SK-N-SH (cell line): ENCODE results near the gene CNTNAP2. TPM values are rescaled to one million over a fixed set of nuclear protein-coding genes. Genes with fewer than 3 reads are reported as not detected.

ENCODE experiments used
- CTCF ChIA-PET: fragments of 300-600, 350-600 bp; formaldehyde crosslinking; extraction: SDS; loops from one replicate; lab custom pipeline; 2021; lab: Yijun Ruan, JAX
- POLR2A ChIA-PET: fragments of 350-600 bp; sonication (Branson Sonifier 250); formaldehyde crosslinking; extraction: SDS; loops from one replicate; lab custom pipeline; 2020; ENCODE audit warnings: antibody characterized with exemption, inconsistent platforms; lab: Yijun Ruan, JAX
- DNase-seq: peaks from one replicate; pipeline ENCODE4 v3.0.0; 2012
- H2AFZ ChIP-seq: fragments of 200-600 bp; sonication (generic); 2 replicates; pipeline ENCODE4 v1.8.1; 2016; ENCODE audit warnings: antibody characterized with exemption, mild to moderate bottlenecking, low read depth
- H3F3A ChIP-seq: fragments of 200-600 bp; sonication (generic); replicated peaks from 2 replicates; pipeline ENCODE3; 2016; ENCODE audit warnings: antibody characterized with exemption, mild to moderate bottlenecking; ENCODE audit not compliant: insufficient read depth
- H3K27ac ChIP-seq, 2 experiments: fragments of 200-500 bp in 1 of 2; fragments of 200-600 bp in 1 of 2; sonication (Bioruptor generic) in 1 of 2; sonication (generic), shearing (Covaris generic) in 1 of 2; 2 replicates each; pipeline versions ENCODE4 v1.5.1 to v1.6.1; 2014 to 2016; ENCODE audit warnings: low read depth in 2 of 2, inconsistent platforms in 1 of 2, low read length in 1 of 2, mild to moderate bottlenecking in 1 of 2, mixed read lengths in 1 of 2
- H3K27me3 ChIP-seq: fragments of 200-600 bp; sonication (generic), shearing (Covaris generic); 2 replicates; pipeline ENCODE4 v1.6.1; 2016; ENCODE audit warnings: mixed run types; ENCODE audit not compliant: insufficient read depth
- H3K36me3 ChIP-seq, 2 experiments: fragments of 200-500 bp in 1 of 2; fragments of 200-600 bp in 1 of 2; sonication (Bioruptor generic) in 1 of 2; sonication (generic) in 1 of 2; replicated peaks in 1 of 2; 2 replicates each; pipeline versions ENCODE3 to v1.5.1; 2014 to 2016; ENCODE audit warnings: low read length in 1 of 2, mild to moderate bottlenecking in 1 of 2; ENCODE audit not compliant: insufficient read depth in 2 of 2, control insufficient read depth in 1 of 2
- H3K4me1 ChIP-seq, 2 experiments: fragments of 200-500 bp in 1 of 2; fragments of 200-600 bp in 1 of 2; sonication (Bioruptor generic) in 1 of 2; sonication (generic), shearing (Covaris generic) in 1 of 2; 2 replicates each; pipeline versions ENCODE4 v1.5.1 to v1.6.1; 2014 to 2016; ENCODE audit warnings: low read depth in 1 of 2, low read length in 1 of 2, mixed run types in 1 of 2; ENCODE audit not compliant: insufficient read depth in 2 of 2, control insufficient read depth in 1 of 2
- H3K4me2 ChIP-seq: fragments of 200-600 bp; sonication (generic), shearing (Covaris generic); 2 replicates; pipeline ENCODE4 v1.6.1; 2017; ENCODE audit warnings: mixed run types
- H3K4me3 ChIP-seq, 2 experiments: fragments of 200-500 bp in 1 of 2; fragments of 200-600 bp in 1 of 2; sonication (Bioruptor generic) in 1 of 2; sonication (generic), shearing (Covaris generic) in 1 of 2; 2 replicates each; pipeline versions ENCODE4 v1.5.1 to v1.8.1; 2014 to 2016; ENCODE audit warnings: low read depth in 2 of 2, inconsistent platforms in 1 of 2, low read length in 1 of 2, mild to moderate bottlenecking in 1 of 2, mixed read lengths in 1 of 2, moderate library complexity in 1 of 2
- H3K79me2 ChIP-seq: fragments of 200-600 bp; sonication (generic); 2 replicates; pipeline ENCODE4 v1.8.1; 2017; ENCODE audit warnings: mild to moderate bottlenecking; ENCODE audit not compliant: insufficient read depth
- H3K9ac ChIP-seq: fragments of 200-600 bp; sonication (generic); 2 replicates; pipeline ENCODE4 v1.6.1; 2017; ENCODE audit warnings: mixed run types
- H3K9me2 ChIP-seq: fragments of 200-600 bp; sonication (generic); 2 replicates; pipeline ENCODE4 v1.6.1; 2017; ENCODE audit warnings: mixed run types
- H3K9me3 ChIP-seq: fragments of 200-600 bp; sonication (generic); 2 replicates; pipeline ENCODE4 v1.6.1; 2017; ENCODE audit warnings: mixed run types, mild to moderate bottlenecking, moderate library complexity
- H4K20me1 ChIP-seq: fragments of 200-600 bp; sonication (generic); 2 replicates; pipeline ENCODE4 v1.6.1; 2017; ENCODE audit warnings: mild to moderate bottlenecking, mixed run types; ENCODE audit not compliant: insufficient read depth
- CHD2 ChIP-seq: fragments of 150-350 bp; IDR thresholded peaks from 2 replicates; pipeline ENCODE4 v1.6.1; 2018; ENCODE audit warnings: low read length; ENCODE audit not compliant: partially characterized antibody
- ELF1 ChIP-seq: IDR thresholded peaks from 2 replicates; pipeline ENCODE4 v1.4.0; 2012
- FOXJ3 ChIP-seq: sonication (generic); formaldehyde crosslinking; IDR thresholded peaks from 2 replicates; pipeline ENCODE4 v1.5.1; 2020; ENCODE audit warnings: mild to moderate bottlenecking, missing genetic modification reagents
- FOXM1 ChIP-seq: IDR thresholded peaks from 2 replicates; pipeline ENCODE4 v1.4.0; 2012; ENCODE audit warnings: low read depth, mild to moderate bottlenecking
- GATA2 ChIP-seq: sonication (generic); formaldehyde crosslinking; IDR thresholded peaks from 2 replicates; pipeline ENCODE4 v1.5.0; 2020; ENCODE audit warnings: mild to moderate bottlenecking, missing genetic modification reagents
- MEF2A ChIP-seq: IDR thresholded peaks from 2 replicates; pipeline ENCODE4 v1.4.0; 2012; ENCODE audit warnings: low read depth, borderline replicate concordance
- NFIC ChIP-seq: IDR thresholded peaks from 2 replicates; pipeline ENCODE4 v1.4.0; 2012; ENCODE audit warnings: borderline replicate concordance
- TAF1 ChIP-seq: IDR thresholded peaks from 2 replicates; pipeline ENCODE4 v1.6.1; 2012; ENCODE audit warnings: low read depth, mild to moderate bottlenecking, low read length, moderate library complexity, borderline replicate concordance
- TCF12 ChIP-seq: IDR thresholded peaks from 2 replicates; pipeline ENCODE4 v1.4.0; 2012
- WGBS: methylation state at CpG from one replicate; pipeline ENCODE4 v1.1.6; 2017; ENCODE audit warnings: low lambda C conversion rate; 5-methylcytosine and 5-hydroxymethylcytosine counted together
- polyA plus RNA-seq, 3 experiments: library from polyadenylated mRNA; depleted of rRNA; stranded (reverse); fragments of >200 nt; gene quantifications; 2 replicates each; pipeline ENCODE4 v1.2.3, GENCODE V29; 2012
- TF ChIP-seq, protein P1 (sequence below): IDR thresholded peaks from 2 replicates; pipeline ENCODE4 v1.4.0; 2012; ENCODE audit warnings: low read depth, borderline replicate concordance
- TF ChIP-seq, protein P2 (sequence below): IDR thresholded peaks from 2 replicates; pipeline ENCODE4 v1.6.1; 2012; ENCODE audit warnings: mild to moderate bottlenecking, low read depth, low read length, moderate library complexity
- TF ChIP-seq, protein P3 (sequence below): fragments of 200-600 bp; sonication (generic); IDR thresholded peaks from 2 replicates; pipeline ENCODE4 v1.6.1; 2017; ENCODE audit warnings: antibody characterized with exemption, mild to moderate bottlenecking, moderate library complexity
- TF ChIP-seq, protein P4 (sequence below): IDR thresholded peaks from 2 replicates; pipeline ENCODE4; 2012

Gene CNTNAP2
- polyA plus RNA-seq, 1 of the 3 experiments (the other 2 are of a cell fraction): 3.4 TPM

DNA sequence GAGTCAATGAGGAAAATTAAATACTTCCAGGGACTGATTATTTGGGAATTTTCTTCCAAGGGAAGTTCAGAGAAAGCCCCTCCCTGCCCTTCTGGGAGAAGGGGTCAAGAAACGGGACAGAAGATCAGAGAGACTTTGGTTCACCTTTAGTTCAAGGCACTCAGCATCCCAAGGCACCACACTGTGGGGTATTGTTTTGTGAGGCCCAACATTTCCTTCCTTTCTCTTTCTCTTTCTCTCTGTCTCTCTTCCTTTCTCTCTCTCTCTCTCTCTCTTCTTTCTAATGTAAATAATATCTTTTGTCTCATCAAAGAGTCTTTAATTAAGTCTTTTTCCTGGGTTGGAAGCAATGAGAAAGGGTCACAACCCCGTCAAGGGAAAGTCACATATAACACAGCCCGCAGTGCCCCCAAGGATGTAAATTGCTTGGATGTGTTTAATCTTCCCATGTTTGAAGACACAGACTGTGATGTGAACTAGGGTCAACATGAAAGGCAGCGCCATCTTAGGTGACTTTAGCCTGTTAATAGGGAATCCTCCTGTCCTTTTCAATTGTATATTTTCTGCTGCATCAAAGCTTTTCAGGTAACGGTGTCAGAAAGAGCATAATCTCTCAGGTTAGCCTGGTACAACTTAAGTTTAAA is 1490.7 kb downstream of the CNTNAP2 start:
- Histone ChIP-seq H3K27ac (no peak overlapping the region), H3K9me2 (no peaks in the 10 kb centered on the region), H4K20me1 (no peaks in the 10 kb centered on the region), H3K27me3 (no peaks in the 10 kb centered on the region), H3K4me3 (no peak overlapping the region), H3K79me2 (no peaks in the 10 kb centered on the region), H3K4me1 (no peaks in the 10 kb centered on the region), H2AFZ (no peak overlapping the region), H3K9ac (no peak overlapping the region), H3K4me2 (no peak overlapping the region), H3F3A (no peaks in the 10 kb centered on the region), H3K9me3 (no peaks in the 10 kb centered on the region), H3K36me3 (no peaks in the 10 kb centered on the region)
- TF ChIP-seq TCF12 (no peak), NFIC (no peak), GATA2 (CRISPR knock-in tag) (no peak)
- TF ChIP-seq, protein P1, sequence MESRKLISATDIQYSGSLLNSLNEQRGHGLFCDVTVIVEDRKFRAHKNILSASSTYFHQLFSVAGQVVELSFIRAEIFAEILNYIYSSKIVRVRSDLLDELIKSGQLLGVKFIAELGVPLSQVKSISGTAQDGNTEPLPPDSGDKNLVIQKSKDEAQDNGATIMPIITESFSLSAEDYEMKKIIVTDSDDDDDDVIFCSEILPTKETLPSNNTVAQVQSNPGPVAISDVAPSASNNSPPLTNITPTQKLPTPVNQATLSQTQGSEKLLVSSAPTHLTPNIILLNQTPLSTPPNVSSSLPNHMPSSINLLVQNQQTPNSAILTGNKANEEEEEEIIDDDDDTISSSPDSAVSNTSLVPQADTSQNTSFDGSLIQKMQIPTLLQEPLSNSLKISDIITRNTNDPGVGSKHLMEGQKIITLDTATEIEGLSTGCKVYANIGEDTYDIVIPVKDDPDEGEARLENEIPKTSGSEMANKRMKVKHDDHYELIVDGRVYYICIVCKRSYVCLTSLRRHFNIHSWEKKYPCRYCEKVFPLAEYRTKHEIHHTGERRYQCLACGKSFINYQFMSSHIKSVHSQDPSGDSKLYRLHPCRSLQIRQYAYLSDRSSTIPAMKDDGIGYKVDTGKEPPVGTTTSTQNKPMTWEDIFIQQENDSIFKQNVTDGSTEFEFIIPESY: no peak
- POLR2A ChIA-PET: no interaction called here
- WGBS: 68% methylated on average over 5 of the region's 5 CpGs
- CTCF ChIA-PET: interaction anchor here (1.2 kb wide), 1 partner anchor 13 kb away, joined by 4 read pairs; no protein-coding TSS in a partner anchor
- no peak for DNase-seq

DNA sequence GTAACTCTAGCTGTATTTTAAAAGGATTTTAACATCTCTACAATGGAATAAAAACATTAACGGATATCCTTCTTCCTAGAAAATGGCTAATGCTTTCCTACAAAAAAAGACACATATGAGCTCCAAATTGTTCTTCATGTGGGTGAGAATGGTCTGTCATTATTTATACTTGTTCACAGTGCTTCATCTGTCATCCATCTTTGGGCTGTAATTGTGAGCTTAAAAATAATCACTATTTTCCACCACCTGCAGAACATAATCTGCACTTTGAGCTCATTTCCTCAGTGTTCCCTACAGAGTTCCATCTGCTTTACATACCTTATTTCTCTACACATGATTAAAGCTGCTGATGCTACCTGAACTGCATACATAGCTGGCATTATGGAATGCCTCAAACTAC is 1494.8 kb downstream of the CNTNAP2 start:
- no peaks in the 10 kb centered on the region for H3K36me3 ChIP-seq
- WGBS: 92% methylated on average over 1 of the region's 1 CpG
- no peak for DNase-seq

DNA sequence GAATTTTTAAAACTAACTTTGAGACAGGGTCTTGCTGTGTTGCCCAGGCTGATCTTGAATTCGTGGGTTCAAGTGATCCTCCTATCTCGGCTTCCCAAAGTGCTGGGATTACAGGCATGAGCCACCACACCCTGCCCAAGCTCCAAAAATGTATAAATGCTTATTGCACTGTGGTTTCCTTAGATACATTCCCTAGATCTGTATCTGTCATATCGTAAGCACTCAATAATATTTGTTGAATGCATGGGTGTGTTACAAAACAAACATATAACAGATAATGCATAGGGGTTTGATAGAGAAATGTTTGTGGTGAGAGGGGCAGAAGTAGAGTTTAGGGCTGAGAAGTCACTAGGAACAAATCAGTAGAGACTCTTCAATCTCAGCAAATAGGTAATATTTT is 1518.7 kb downstream of the CNTNAP2 start:
- POLR2A ChIA-PET: no interaction called here
- H3K9ac ChIP-seq: no peak overlapping the region
- H3K4me1 ChIP-seq: no peaks in the 10 kb centered on the region
- H3F3A ChIP-seq: no peaks in the 10 kb centered on the region
- H3K27me3 ChIP-seq: no peaks in the 10 kb centered on the region
- no peak overlapping the region for H3K4me2 ChIP-seq
- DNase-seq: no peak
- CTCF ChIA-PET: no interaction called here
- H3K4me3 ChIP-seq: no peak overlapping the region
- no peaks in the 10 kb centered on the region for H4K20me1 ChIP-seq
- WGBS: 48% methylated on average over 3 of the region's 3 CpGs
- H3K9me3 ChIP-seq: no peaks in the 10 kb centered on the region; the same call in 1 of the 2 replicates
- H3K9me2 ChIP-seq: no peaks in the 10 kb centered on the region
- H3K36me3 ChIP-seq: no peaks in the 10 kb centered on the region
- no peaks in the 10 kb centered on the region for H3K79me2 ChIP-seq
- H2AFZ ChIP-seq: no peak overlapping the region
- H3K27ac ChIP-seq: no peak overlapping the region
- TF ChIP-seq, protein P2, sequence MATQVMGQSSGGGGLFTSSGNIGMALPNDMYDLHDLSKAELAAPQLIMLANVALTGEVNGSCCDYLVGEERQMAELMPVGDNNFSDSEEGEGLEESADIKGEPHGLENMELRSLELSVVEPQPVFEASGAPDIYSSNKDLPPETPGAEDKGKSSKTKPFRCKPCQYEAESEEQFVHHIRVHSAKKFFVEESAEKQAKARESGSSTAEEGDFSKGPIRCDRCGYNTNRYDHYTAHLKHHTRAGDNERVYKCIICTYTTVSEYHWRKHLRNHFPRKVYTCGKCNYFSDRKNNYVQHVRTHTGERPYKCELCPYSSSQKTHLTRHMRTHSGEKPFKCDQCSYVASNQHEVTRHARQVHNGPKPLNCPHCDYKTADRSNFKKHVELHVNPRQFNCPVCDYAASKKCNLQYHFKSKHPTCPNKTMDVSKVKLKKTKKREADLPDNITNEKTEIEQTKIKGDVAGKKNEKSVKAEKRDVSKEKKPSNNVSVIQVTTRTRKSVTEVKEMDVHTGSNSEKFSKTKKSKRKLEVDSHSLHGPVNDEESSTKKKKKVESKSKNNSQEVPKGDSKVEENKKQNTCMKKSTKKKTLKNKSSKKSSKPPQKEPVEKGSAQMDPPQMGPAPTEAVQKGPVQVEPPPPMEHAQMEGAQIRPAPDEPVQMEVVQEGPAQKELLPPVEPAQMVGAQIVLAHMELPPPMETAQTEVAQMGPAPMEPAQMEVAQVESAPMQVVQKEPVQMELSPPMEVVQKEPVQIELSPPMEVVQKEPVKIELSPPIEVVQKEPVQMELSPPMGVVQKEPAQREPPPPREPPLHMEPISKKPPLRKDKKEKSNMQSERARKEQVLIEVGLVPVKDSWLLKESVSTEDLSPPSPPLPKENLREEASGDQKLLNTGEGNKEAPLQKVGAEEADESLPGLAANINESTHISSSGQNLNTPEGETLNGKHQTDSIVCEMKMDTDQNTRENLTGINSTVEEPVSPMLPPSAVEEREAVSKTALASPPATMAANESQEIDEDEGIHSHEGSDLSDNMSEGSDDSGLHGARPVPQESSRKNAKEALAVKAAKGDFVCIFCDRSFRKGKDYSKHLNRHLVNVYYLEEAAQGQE: no peak
- TF ChIP-seq TCF12: no peak
- TF ChIP-seq, protein P3, sequence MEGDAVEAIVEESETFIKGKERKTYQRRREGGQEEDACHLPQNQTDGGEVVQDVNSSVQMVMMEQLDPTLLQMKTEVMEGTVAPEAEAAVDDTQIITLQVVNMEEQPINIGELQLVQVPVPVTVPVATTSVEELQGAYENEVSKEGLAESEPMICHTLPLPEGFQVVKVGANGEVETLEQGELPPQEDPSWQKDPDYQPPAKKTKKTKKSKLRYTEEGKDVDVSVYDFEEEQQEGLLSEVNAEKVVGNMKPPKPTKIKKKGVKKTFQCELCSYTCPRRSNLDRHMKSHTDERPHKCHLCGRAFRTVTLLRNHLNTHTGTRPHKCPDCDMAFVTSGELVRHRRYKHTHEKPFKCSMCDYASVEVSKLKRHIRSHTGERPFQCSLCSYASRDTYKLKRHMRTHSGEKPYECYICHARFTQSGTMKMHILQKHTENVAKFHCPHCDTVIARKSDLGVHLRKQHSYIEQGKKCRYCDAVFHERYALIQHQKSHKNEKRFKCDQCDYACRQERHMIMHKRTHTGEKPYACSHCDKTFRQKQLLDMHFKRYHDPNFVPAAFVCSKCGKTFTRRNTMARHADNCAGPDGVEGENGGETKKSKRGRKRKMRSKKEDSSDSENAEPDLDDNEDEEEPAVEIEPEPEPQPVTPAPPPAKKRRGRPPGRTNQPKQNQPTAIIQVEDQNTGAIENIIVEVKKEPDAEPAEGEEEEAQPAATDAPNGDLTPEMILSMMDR: no peak
- TF ChIP-seq, protein P4, sequence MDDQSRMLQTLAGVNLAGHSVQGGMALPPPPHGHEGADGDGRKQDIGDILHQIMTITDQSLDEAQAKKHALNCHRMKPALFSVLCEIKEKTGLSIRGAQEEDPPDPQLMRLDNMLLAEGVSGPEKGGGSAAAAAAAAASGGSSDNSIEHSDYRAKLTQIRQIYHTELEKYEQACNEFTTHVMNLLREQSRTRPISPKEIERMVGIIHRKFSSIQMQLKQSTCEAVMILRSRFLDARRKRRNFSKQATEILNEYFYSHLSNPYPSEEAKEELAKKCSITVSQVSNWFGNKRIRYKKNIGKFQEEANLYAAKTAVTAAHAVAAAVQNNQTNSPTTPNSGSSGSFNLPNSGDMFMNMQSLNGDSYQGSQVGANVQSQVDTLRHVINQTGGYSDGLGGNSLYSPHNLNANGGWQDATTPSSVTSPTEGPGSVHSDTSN: no peak
- no peak for TF ChIP-seq CHD2

More for the DNA sequence above, 1494.8 kb downstream of the CNTNAP2 start:
- no peak overlapping the region for H2AFZ ChIP-seq
- no peak overlapping the region for H3K4me3 ChIP-seq
- ChIA-PET POLR2A (no interaction called here), CTCF (interaction anchor here (1.2 kb wide), 2 partner anchors 13 to 111 kb away, joined by 3 to 4 read pairs; no protein-coding TSS in a partner anchor)
- no peaks in the 10 kb centered on the region for H3K79me2 ChIP-seq
- H3K27ac ChIP-seq: no peak overlapping the region
- no peaks in the 10 kb centered on the region for H3F3A ChIP-seq
- H3K9me3 ChIP-seq: no peaks in the 10 kb centered on the region
- no peaks in the 10 kb centered on the region for H3K4me1 ChIP-seq
- TF ChIP-seq FOXM1 (no peak), ELF1 (no peak), TCF12 (no peak), MEF2A (no peak), GATA2 (CRISPR knock-in tag) (no peak), NFIC (no peak), CHD2 (no peak), TAF1 (no peak), FOXJ3 (CRISPR knock-in tag) (no peak)
- no peak overlapping the region for H3K9ac ChIP-seq
- H3K27me3 ChIP-seq: no peaks in the 10 kb centered on the region
- H3K9me2 ChIP-seq: no peaks in the 10 kb centered on the region
- H3K4me2 ChIP-seq: no peak overlapping the region
- H4K20me1 ChIP-seq: no peaks in the 10 kb centered on the region
